ENCODE data around the gene KCNH6.

The KCNH6 gene

DNA sequence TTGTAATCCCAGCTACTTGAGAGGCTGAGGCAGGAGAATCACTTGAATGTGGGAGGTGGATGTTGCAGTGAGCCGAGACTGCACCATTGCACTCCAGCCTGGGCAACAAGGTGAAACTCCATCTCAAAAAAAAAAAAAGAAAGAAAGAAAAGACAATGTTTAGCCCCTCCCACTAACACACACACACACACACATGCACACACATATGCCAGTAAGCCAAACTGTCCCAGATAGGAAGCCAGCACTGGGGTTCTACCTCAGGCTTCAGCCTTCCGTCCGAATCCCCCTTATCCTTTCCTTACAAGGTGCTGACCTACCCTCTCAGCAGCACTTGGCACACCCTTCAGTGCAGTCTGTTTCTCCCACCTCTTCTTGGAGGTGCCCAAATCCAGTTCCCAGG lies 8.7 kb upstream of the KCNH6 start:
- no peak for DNase-seq

DNA sequence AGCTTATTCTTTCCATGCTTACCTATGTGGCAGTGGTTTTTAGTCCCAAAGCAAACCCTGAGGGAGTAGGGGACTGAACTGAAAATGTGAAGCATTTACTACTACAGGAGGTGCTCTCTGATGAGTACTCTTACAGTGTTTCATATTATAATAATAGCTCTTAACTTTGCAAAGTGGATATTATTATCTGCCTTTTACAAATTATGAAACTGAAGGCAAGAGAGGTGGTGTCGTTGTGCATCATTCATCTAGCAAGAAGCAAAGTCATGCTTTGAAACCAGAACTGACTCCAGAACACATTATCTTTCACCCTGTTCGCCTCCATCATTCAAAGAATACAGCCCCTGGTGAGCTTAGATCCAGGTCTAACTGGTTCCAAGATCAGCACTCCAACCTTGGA lies 8.2 kb upstream of the KCNH6 start:
- DNase-seq: no peak

DNA sequence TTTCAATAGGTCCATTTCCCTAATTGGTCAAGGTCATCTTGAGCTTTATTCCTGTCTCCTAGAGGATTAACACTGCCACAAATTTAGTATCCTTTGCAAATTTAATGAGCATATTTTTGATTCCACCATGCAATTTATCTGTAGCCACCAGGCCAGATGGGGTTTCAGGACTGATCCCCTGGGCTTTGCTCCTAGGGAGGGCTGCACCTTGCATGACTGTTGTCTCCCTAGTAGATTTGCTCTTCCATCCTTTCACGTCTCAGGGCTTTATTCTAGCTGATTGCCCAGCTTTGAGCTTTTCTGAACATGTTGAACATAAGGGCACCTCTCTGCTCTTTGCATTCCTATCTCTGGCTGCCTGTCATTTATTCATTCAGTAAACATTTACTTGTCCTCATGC lies 7.7 kb upstream of the KCNH6 start:
- no peak for DNase-seq

DNA sequence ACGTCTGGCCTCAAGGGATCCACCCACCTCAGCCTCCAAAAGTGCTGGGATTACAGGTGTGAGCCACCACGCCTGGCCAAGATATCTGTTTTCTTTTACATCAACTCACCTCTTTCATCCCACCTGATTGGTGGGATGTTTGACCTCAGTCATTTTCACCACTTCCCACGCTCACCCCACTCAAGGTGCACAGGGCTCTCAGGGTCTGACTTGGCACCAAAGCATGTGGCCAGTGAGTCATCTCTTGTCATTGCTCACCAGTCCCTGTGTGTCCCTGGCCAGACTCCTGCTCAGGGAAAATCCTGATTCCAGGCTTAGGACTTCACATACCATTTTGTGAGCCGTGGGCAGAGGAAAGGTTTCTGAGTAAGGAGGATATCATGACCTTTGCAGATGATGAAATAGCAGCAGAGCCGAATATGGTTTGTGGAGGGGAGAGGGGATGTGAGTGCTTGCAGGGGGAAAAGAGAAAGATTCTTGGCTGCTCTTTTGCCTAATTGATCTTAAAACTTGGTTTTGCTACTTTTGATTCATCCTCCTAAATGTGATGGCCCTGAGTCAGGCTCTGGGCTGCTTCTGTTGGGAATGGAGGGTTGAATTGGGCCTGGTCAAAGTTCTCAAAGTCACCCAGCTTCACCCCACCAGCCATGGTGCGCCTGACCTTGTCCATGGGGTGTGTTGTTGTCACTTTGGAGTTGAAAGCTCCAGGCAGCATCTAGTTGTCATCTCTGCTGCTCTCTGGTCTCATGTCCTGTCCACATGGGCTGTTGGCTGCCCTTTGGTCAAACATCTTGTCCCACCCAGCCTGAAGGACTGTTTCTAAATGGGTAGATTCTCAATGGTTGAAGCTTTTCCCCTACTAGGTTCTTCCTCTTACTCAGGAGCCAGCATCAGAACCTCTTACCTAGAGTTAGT lies 6.0 kb upstream of the KCNH6 start:
- no peak for DNase-seq

DNA sequence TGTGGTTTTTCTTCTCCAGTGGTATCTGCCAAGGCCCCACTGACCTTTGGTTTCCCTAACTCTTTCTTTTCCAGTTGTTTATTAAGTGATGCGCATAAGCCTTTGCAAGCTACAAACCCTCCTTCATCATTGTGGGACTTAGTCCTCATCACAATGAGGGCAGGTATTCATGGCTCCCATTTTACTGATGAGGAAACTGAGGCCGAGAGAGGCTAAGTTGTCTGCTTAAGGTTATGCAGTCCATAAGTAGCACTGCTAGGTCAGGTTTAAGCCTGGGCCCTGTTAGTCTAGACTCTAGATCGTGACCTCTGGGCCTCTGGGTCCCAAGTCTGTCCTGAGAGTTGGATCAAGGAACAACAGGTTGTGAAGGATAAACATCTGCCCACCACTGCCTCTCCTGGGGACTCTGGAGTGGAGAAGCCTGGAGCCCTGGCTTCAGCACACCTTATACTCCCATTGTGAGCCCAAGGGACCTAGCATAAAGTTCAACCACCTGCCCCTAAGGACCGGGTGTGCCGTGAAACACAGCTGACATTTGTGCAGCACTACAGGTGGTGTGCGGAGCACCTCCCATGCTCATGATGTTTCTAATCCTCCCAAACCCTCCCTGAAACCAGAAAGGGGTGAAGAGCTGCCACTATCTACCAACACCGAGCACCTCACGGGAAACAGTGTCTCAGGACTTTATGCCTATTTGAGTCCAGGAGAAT lies 5.2 kb upstream of the KCNH6 start:
- DNase-seq: no peak

DNA sequence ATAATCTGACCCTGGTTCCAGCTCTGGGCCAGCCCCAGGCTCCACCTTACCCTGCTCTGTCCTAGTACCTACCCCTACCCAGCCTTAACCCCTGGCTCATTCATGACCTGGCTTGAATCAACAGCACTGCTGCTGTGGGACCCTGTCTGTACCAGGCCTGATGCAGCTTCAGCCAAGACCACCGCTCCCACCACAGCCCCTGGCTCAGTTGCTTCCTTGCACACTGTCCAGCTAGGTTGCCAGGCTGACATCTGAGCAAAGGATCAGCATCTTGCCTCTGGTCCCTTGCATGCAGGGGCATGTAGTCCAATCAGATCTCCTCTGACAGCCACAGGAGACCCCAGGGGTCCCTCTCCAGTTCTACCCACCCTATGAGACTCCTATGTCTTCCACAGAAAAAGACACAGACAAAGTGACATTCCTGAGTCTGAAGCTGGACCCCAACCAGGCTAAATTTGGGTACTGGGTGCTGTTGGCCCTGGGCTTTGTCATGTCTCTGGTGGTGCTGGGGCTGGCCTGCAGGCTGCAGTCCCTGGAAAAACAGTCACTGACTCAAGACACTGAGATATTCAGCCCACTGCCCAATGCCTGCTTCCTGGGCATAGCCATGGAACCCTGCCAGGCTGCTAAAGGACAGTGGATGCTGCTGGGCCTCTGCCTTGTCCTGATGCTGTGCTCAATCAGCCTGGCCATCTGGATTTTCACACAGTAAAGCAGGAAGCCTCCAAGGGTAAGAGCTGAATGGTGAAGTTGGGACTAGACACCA lies 3.9 kb upstream of the KCNH6 start:
- no peak for DNase-seq

DNA sequence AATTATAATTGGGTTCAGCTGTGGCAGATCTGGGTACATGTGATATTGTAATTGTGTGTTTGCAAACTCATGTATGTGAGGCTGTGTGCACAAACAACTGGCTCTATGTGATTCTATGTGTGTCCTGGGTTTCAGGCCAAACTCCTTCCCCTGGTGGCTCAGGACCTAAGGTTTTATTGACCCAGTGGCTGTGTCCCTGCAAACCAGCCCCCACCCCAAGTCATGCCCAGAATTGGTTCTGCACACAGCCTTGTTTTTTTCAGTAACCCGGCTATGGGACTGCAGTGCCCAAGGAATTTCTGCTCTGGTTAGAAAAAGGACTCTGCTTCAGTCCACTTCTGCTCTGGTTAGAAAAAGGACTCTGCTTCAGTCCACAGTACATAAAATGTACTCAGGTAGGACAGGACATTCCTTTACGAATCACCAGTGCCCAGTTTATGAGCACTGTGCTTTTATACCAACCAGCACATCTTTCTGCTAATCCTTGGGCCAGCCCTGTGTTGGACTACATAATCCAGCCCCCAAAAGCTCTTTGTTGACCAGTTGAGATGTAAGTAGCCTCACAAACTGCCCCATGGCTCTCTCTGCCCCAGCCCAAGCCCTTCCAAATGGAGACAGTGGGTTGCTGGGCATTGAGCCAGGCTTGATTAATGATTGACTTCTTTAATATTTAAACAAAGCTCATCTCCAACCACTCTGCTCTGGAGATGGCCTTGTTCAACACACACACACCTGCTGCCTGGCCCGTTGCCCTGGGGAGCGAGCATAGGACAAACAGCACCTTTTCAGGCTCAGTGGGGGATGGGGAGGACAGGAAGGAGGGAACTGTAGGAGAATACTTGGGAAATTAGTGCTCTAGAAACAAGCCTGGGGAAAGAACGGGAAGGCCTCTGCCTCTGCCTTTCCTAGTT lies 2.9 kb upstream of the KCNH6 start:
- no peak for DNase-seq

DNA sequence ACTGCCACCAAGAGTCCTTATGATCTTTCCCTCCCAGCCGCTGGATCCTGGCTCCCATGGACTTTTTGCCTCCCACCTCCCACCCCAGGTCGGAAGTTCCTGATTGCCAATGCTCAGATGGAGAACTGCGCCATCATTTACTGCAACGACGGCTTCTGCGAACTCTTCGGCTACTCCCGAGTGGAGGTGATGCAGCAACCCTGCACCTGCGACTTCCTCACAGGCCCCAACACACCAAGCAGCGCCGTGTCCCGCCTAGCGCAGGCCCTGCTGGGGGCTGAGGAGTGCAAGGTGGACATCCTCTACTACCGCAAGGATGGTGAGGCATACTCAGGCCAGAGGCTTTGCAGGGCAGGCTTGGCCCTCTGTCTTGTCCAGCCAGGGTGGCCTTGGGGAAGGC lies 893 bp downstream of the KCNH6 start:
- DNase-seq: no peak

DNA sequence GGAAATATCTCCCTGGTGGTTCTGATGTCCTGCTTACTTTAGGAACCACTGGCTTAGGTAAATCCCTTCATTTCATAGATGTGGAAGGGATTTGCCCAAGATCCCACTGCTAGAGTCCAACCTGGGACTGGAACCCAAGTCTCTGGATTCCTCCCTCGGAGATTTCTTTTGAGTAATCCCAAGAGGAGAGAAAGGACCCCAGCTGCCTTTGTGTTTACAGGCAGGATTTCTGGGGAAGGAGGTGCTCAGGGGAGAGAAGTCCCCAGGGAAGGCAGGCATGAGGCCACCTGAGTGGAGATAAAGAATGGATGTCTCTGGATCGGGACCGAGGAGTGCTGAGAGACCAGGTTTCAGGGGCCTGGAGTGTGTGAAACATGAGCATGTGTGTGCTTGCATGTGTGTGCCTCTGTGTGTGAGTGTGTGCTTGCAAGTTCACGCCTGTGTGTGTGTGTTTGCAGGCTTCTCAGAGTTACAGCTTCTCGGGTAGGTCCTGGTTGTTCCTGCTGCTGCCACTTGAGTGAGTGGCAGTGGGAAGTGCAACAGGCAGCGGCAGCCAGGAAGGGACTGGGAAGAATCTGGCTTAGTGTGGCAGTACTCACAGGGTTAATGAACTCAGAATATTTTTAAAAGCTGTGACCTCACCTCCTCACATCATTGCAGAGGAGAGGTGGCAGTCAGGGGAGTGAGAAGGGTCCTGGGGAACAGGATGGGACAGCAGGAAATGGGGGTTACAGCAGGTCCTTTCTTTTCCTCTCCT lies 2.2 kb downstream of the KCNH6 start:
- no peak for DNase-seq

DNA sequence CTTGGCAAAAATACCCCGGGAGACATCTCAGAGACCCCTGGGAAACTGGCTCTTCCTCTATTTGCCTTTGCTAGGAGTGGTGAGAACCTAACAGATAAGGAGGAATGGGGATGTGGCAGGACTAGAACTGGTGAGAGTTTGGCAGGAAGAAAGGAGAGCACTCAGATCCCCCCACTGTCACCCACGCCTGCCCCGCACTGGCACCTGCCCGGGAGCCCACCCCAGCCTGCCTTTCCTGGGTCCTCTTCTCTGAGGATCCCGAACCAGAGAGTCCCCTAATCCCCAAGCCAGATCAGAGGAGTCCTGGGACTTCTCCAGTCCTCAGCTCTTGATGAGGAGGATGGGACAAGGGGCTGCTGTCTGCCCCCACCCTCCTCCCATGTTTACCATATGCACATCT lies 3.7 kb downstream of the KCNH6 start:
- no peak for DNase-seq

DNA sequence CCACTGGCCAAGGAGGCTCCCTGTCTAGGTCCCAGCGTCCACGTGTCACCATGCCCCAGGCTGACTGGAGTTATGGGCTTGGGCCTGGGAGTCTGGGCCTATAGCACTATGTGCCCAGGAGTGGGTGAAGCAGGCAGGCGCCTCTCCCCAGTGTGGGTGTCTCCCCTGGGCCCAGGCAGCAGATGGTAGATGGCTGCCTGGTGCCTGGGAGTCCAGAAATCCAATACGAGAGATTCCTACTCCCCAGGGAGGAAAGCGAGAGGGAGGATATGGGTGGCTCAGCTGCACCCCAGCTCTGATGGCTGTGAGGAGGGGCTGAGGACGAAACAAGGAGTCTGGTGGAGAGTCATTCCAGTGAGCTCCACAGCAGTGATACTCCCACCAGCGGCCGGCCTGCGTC lies 5.0 kb downstream of the KCNH6 start:
- no peak for DNase-seq

DNA sequence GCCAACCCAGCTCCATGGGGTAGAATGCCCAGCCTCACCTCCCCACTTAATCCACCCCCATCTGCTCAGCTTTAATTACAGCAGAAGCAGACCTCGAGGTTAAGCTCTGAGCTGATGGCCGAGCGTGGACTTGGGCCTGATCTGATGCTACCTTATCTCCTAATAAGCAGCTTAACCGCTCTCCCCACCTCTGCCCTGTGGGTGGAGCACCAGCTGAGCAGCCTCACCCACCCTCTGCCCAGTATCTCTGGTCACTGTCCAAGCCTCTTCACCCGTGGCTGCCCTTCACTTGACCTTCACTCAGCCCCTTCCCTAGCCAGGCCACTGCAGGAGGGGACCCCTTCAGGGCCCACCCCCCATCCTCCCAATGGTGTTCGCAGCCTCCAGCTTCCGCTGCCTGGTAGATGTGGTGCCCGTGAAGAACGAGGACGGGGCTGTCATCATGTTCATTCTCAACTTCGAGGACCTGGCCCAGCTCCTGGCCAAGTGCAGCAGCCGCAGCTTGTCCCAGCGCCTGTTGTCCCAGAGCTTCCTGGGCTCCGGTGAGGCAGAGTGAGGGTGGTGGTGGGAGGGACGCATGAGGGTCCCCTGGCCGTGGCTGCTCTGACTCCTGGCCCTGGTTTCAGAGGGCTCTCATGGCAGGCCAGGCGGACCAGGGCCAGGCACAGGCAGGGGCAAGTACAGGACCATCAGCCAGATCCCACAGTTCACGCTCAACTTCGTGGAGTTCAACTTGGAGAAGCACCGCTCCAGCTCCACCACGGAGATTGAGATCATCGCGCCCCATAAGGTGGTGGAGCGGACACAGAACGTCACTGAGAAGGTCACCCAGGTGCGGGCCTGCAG lies 6.8 kb downstream of the KCNH6 start:
- DNase-seq: no peak

DNA sequence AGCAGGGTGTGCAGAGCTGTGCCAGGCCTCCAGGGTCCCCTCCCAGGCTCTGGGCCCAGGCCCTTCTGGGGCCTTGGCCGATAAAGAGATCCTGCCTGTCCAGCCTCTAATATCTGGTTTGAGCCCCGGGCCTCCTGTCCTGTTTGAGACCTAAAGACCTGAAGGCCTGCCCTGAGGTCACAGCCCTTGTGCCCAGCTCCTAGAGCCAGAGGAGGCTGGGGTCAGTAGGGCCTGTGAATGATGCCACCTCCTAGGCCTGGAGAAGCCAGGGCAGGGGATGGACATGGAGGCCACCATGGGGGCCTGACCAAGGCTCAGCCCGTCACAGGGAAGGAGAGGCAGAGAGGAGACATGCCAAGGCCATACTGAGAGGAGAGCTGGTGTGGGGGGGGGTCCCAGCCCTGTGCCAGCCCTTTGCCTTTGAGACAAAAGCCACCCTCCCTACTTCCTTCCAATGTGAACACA lies 7.4 kb downstream of the KCNH6 start:
- DNase-seq: no peak

DNA sequence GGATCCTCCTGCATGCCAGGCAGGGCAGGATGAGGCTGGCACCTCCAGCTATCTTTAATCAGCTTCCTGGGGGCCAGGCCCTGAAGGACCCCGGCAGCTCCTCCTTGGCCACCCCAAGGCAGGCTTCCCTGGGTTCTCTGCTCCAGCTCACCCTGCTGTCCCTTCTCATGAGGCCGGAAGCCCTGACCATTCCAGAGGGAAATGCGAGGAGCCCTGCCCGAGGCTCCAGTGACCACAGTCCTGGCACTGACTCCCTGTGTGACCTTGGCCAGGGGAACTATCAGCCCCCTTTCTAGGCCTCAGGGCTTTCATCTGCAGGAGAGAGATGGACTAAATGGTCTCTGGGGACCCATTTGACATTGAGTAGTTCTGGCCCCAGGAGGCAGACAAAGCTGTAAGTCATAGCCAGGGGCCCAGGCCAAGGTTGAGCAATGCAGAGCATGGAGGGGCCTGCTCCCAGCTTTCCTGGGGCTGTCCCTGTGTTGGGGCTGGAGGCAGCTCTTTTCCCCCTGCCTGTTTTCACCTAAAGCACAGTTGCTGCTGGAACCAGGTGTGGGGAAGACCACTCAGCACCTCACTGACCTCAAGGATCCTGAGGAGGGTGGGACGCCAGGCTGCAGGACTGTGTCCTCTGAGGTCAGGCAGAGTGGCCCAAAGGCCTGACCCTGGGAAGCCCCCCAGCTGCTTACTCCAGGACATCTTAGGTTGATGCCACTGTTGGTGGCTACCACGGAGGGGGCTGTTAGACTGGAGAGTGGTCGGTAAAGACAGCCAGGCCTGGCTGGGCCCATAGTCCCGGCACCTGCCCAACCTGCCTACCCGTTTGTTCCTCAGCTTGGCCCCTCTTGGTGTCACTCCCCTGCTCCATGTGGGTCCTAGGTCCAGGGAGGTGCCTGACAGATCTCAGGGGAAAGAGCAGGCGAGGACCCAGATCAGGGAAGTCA lies 8.1 kb downstream of the KCNH6 start:
- DNase-seq: no peak

DNA sequence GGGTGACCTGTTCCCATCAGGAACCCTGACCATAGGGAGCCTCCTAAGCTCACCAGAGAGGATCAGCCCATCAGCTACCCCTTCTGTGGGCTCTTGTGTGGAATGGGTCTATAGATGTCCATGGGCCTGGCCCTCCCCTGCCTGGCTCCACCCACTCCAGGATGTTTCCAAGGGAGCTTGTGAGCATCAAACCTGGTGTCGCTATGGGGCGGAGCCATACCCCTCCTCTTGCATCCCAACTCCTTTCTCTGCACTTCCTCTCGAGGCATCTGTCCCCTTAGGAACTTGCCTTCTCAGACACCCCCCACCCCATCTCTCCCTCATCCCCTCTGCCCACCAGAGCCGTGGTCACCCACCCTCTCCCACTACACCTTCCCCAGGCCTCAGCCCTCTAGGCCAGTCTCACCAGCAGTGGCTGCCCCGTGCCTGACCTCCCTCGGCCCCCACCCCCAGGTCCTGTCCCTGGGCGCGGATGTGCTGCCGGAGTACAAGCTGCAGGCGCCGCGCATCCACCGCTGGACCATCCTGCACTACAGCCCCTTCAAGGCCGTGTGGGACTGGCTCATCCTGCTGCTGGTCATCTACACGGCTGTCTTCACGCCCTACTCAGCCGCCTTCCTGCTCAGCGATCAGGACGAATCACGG lies 10.4 kb downstream of the KCNH6 start:
- DNase-seq: no peak

DNA sequence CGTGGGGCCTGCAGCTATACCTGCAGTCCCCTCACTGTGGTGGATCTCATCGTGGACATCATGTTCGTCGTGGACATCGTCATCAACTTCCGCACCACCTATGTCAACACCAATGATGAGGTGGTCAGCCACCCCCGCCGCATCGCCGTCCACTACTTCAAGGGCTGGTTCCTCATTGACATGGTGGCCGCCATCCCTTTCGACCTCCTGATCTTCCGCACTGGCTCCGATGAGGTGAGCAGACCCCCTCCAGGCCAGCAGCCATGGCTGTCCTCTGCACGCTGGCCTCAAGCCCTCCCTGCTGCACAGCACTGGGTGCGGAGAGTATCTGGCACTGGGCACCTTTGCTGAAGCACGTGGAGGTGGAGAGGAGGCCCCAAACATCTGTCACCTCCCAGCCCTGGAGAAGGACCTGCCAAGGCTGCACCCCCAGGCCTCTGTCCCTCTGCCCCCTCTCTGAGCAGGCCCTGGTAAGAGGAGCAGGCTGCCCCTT lies 11.0 kb downstream of the KCNH6 start:
- no peak for DNase-seq

DNA sequence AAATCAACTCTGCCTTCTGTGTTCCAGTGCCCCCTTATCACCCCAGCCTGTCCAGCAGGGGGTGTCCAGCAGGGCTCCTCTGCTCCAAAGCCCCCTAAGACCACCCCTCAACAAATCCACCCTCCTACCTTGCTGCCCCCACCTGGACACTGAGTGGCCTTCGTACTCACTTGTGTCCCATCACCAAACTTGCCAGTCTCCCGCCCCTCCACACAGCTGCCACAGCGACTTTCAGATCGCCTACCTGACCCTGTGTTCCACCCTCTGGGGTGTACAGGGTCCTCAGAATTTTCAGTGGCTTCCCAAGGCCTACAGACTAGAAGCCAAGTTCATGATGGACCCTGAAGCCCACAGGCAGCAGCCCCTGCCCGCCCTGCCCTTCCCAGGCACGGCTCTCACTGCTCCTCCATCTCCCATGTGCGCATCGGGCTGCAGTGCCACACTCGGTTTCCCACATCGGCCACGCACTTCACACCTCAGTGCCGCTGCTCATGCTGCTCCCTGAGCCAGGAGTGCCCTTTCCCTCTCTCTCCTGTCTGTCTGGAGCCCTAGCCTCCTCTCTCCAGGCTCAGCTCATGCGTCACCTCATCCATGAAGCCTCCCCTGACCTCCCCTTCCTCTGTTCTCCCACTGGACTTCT lies 11.8 kb downstream of the KCNH6 start:
- no peak for DNase-seq

DNA sequence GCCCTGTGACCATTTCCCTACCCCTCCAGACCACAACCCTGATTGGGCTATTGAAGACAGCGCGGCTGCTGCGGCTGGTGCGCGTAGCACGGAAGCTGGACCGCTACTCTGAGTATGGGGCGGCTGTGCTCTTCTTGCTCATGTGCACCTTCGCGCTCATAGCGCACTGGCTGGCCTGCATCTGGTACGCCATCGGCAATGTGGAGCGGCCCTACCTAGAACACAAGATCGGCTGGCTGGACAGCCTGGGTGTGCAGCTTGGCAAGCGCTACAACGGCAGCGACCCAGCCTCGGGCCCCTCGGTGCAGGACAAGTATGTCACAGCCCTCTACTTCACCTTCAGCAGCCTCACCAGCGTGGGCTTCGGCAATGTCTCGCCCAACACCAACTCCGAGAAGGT lies 12.5 kb downstream of the KCNH6 start:
- no peak for DNase-seq

Measured in NCI-H2227 treated with DMSO at 0.1 percent for 48 hours (cell line).